ENCODE data around the gene PSMD6.

- TF ChIP-seq CTCF (IDR thresholded peaks at IDR 0.05; ENCODE audit: insufficient read depth, low read length), result no peak
- TF ChIP-seq SPI1 (IDR thresholded peaks at IDR 0.05; ENCODE audit: borderline replicate concordance, low read depth), result no peak
- TF ChIP-seq POLR2AphosphoS5 (IDR thresholded peaks at IDR 0.05; ENCODE audit: low read depth), result no peak
Measured at GRCh38 chr3:64042952-64043351, 19.7 kb upstream of the PSMD6 start.
